Stomach (tissue), 9 donors: ENCODE data around the gene HUNK. TPM values are rescaled to one million over a fixed set of nuclear protein-coding genes. Genes with fewer than 3 reads are reported as not detected.

Experiments used
- DNase-seq, 2 donors: peaks; one replicate each; pipeline versions ENCODE4 v3.0.0 to v3.0.0-alpha.2; 2013 to 2019
- H3K27ac ChIP-seq, 5 donors: fragments of 200-600 bp in 4 of 5; sonication (generic) in 4 of 5; one replicate each; pipeline ENCODE4 v1.5.1; 2013 to 2019; ENCODE audit warnings: mild to moderate bottlenecking in 1 of 5, moderate library complexity in 1 of 5
- H3K27me3 ChIP-seq, 3 donors: fragments of 200-600 bp; sonication (generic); one replicate each; pipeline ENCODE4 v1.5.1; 2017 to 2019; ENCODE audit warnings: mixed run types in 1 of 3
- H3K36me3 ChIP-seq, 4 donors: fragments of 200-600 bp; sonication (generic); 1 replicate in 3 of 4; 2 replicates in 1 of 4; pipeline ENCODE4 v1.5.1; 2016 to 2019
- H3K4me1 ChIP-seq, 4 donors: fragments of 200-600 bp; sonication (generic); one replicate each; pipeline ENCODE4 v1.5.1; 2016 to 2019
- H3K4me3 ChIP-seq, 4 donors: fragments of 200-600 bp; sonication (generic) in 3 of 4; one replicate each; pipeline ENCODE4 v1.5.1; 2016 to 2019; ENCODE audit warnings: mild to moderate bottlenecking in 1 of 4
- H3K9me3 ChIP-seq, 4 donors: fragments of 200-600 bp; sonication (generic); one replicate each; pipeline ENCODE4 v1.5.1; 2016 to 2019
- CTCF ChIP-seq, 7 experiments: fragments of 450-650 bp in 4 of 7; fragments of 200-600 bp in 3 of 7; sonication (generic) in 3 of 7; IDR thresholded peaks; one replicate each; pipeline ENCODE4 v1.5.1; 2016 to 2019; ENCODE audit warnings: antibody characterized with exemption in 7 of 7, control low read depth in 2 of 7, mild to moderate bottlenecking in 1 of 7
- EP300 ChIP-seq: sonication (generic); formaldehyde crosslinking; IDR thresholded peaks from one replicate; pipeline ENCODE4 v1.6.1; 2017; ENCODE audit warnings: antibody characterized with exemption
- POLR2A ChIP-seq, 4 donors: fragments of 450-650 bp; IDR thresholded peaks; one replicate each; pipeline ENCODE4 v1.6.1; 2016; ENCODE audit warnings: antibody characterized with exemption in 4 of 4, control low read depth in 2 of 4, mild to moderate bottlenecking in 1 of 4, moderate library complexity in 1 of 4
- POLR2AphosphoS5 ChIP-seq, 3 donors: sonication (generic); formaldehyde crosslinking; IDR thresholded peaks; one replicate each; pipeline ENCODE4 v1.6.1; 2016; ENCODE audit warnings: antibody characterized with exemption in 3 of 3
- WGBS, 5 donors: extraction: QIAGEN DNeasy Blood & Tissue Kit in 3 of 5; methylation state at CpG; one replicate each; pipeline versions ENCODE4 v1.1.5 to v1.1.7; 2013 to 2018; 5-methylcytosine and 5-hydroxymethylcytosine counted together
- intact Hi-C: fragments of 100-400 bp; cut with DNase I; formaldehyde crosslinking; loops from one replicate; pipeline ENCODE4 v1.15.1; 2023; ENCODE audit warnings: low total_unique reads
- polyA plus RNA-seq, 3 donors: library from polyadenylated mRNA; stranded (reverse); fragments of 200-250 nt; gene quantifications; one replicate each; pipeline ENCODE4 v1.2.3, GENCODE V29; 2013
- total RNA-seq, 5 donors: library from RNA; depleted of rRNA; stranded (reverse); fragments of >200 nt; gene quantifications; one replicate each; pipeline versions ENCODE4 v1.1.0 to v1.2.3, GENCODE V29; 2014 to 2016
- donor health status: healthy with polysubstance abuse.
- donor health status: Bipolar disorder and iron deficiency.
- donor health status: healthy.

The HUNK gene
- total and polyA plus RNA-seq, 8 donors, result 0.13 to 4.1 (median 1.3) TPM; not detected in 2

GRCh38 chr21:32003411-32003810 lies 130.6 kb downstream of the HUNK start:
- intact Hi-C loops, result no loop called here
- 88 to 97% (median 93%) methylated on average over 2 of the region's 2 CpGs for WGBS, 5 donors
- H3K27me3 ChIP-seq, result no peaks in the 10 kb centered on the region

GRCh38 chr21:32004291-32004690 lies 131.5 kb downstream of the HUNK start:
- TF ChIP-seq POLR2A (IDR thresholded peaks at IDR 0.05), result no peak
- Histone ChIP-seq H3K4me3 (no peak overlapping the region), H3K9me3 (no peaks in the 10 kb centered on the region), H3K27ac (no peak overlapping the region), H3K4me1 (no peaks in the 10 kb centered on the region), H3K27me3 (no peaks in the 10 kb centered on the region), H3K36me3 (peaks cover 0 to 2% (median 0%) of the 10 kb centered on the region in 4 donors)
- no peak for DNase-seq
- WGBS, 5 donors, result 73 to 84% (median 82%) methylated on average over 3 of the region's 3 CpGs
- intact Hi-C loops, result no loop called here

More at GRCh38 chr21:32003411-32003810, 130.6 kb downstream of the HUNK start:
- no peak overlapping the region for H3K27ac ChIP-seq
- no peak overlapping the region for H3K4me3 ChIP-seq
- H3K4me1 ChIP-seq, result no peaks in the 10 kb centered on the region
- DNase-seq, result no peak
- no peak for TF ChIP-seq POLR2A (IDR thresholded peaks at IDR 0.05)
- H3K9me3 ChIP-seq, result no peaks in the 10 kb centered on the region
- peaks cover 0 to 11% (median 3%) of the 10 kb centered on the region in 4 donors for H3K36me3 ChIP-seq

GRCh38 chr21:32007456-32007855 lies 134.6 kb downstream of the HUNK start:
- WGBS, 5 donors, result 72 to 79% (median 78%) methylated on average over 5 of the region's 5 CpGs
- H3K27ac ChIP-seq, result no peak overlapping the region
- DNase-seq, result no peak
- TF ChIP-seq POLR2AphosphoS5 (IDR thresholded peaks at IDR 0.05), result no peak
- TF ChIP-seq EP300, result no peak
- intact Hi-C loops, result no loop called here
- H3K4me3 ChIP-seq, result no peak overlapping the region
- H3K9me3 ChIP-seq, result no peaks in the 10 kb centered on the region
- no peaks in the 10 kb centered on the region for H3K36me3 ChIP-seq
- no peaks in the 10 kb centered on the region for H3K4me1 ChIP-seq
- no peaks in the 10 kb centered on the region for H3K27me3 ChIP-seq

- Histone ChIP-seq H3K36me3 (no peaks in the 10 kb centered on the region), H3K4me1 (no peaks in the 10 kb centered on the region), H3K4me3 (no peak overlapping the region), H3K27ac (no peak overlapping the region), H3K9me3 (no peaks in the 10 kb centered on the region), H3K27me3 (no peaks in the 10 kb centered on the region)
- intact Hi-C loops, result no loop called here
- TF ChIP-seq POLR2AphosphoS5 (IDR thresholded peaks at IDR 0.05) (no peak), EP300 (no peak), POLR2A (IDR thresholded peaks at IDR 0.05) (peak in 1 of 4 donors; percentile 48)
- no peak for DNase-seq
- WGBS, 5 donors, result 72 to 82% (median 76%) methylated on average over 2 of the region's 2 CpGs
These were observed 135.9 kb downstream of the HUNK start for GRCh38 chr21:32008714-32009113.

- Histone ChIP-seq H3K36me3 (no peaks in the 10 kb centered on the region), H3K27ac (no peak overlapping the region), H3K4me1 (no peaks in the 10 kb centered on the region), H3K27me3 (no peaks in the 10 kb centered on the region), H3K4me3 (no peak overlapping the region), H3K9me3 (no peaks in the 10 kb centered on the region)
- no peak for TF ChIP-seq POLR2AphosphoS5 (IDR thresholded peaks at IDR 0.05)
- TF ChIP-seq EP300, result no peak
- TF ChIP-seq POLR2A (IDR thresholded peaks at IDR 0.05), result no peak
- no peak for TF ChIP-seq CTCF (IDR thresholded peaks at IDR 0.05)
- no peak for DNase-seq
- WGBS, 5 donors, result 33 to 60% (median 43%) methylated on average over 3 of the region's 3 CpGs
- intact Hi-C loops, result no loop called here
These were observed 136.4 kb downstream of the HUNK start for GRCh38 chr21:32009263-32009662.

GRCh38 chr21:32015461-32016139 lies 142.8 kb downstream of the HUNK start:
- peak in 1 of 2 donors; percentile 49 for DNase-seq
- H3K4me3 ChIP-seq, result no peak overlapping the region
- intact Hi-C loops, result no loop called here
- no peak overlapping the region for H3K27ac ChIP-seq
- no peaks in the 10 kb centered on the region for H3K27me3 ChIP-seq
- H3K9me3 ChIP-seq, result no peaks in the 10 kb centered on the region
- H3K4me1 ChIP-seq, result peaks cover 0 to 12% (median 0%) of the 10 kb centered on the region in 4 donors
- H3K36me3 ChIP-seq, result no peaks in the 10 kb centered on the region
- TF ChIP-seq POLR2AphosphoS5 (IDR thresholded peaks at IDR 0.05), result no peak
- TF ChIP-seq CTCF (IDR thresholded peaks at IDR 0.05), result no peak
- no peak for TF ChIP-seq POLR2A (IDR thresholded peaks at IDR 0.05)
- no peak for TF ChIP-seq EP300
- WGBS, 5 donors, result 32 to 48% (median 41%) methylated on average over 7 of the region's 7 CpGs
